GM21381 (cell line): Measurements from ENCODE around the gene CMTM4.

Experiments
- ATAC-seq: cut with Tn5 transposase; IDR thresholded peaks from one replicate; pipeline ENCODE4 v1.9.1; 2021; ENCODE audit warnings: mild to moderate bottlenecking, moderate library complexity; ENCODE audit not compliant: unreplicated experiment

Gene CMTM4

DNA sequence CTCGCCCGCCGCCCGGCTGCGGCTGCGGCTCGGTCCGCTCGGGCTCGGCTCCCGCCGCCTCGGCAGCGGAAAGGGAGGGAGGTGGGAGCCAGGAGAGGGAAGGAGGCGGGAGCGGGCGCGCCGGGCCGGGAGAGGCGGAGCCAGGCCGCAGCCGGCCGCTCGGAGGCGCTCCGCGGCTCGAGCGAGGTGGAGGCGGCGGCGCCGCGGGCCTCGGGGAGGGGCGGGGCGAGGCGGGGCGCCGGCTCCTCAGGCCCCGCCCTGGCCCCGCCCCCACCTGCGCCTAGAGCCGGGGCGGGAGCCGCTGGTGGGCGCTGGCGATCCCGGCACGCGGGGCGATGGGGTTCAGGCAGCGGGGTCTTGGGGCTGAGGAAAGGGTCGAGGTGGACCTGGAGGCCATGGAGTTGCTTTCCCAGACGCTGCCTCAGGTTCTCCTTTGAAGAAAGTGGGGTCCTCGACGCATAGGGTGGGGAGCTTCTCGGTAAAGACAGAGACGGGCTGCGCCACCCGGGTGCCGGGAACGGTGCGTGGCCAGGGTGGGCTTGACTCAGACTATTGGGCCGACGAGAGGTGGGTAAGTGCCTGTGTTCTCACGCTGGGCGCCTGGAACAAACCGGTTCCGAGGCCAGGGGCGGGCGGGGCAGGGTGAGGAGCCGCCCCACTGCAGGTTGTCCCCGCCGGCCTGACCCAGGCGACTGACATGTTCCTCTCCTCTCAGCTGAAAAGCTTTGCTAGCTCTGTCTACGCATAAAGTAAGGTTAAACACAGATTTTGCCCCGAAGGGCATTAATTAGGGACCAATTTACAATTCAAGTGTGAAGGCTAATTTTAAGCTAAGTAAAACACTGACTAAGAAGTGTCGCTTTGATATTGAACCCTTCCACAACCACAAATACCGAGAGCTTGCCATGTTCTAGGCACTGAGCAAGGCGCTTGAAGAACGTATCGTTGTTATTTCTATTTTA, at the start of gene CMTM4:
Gene CMTM4, minus strand, starts transcription at position 75 of the 962 bp plus-strand sequence. CDS start 218 bp downstream, outside the sequence.
- peak; percentile 83 for ATAC-seq

DNA sequence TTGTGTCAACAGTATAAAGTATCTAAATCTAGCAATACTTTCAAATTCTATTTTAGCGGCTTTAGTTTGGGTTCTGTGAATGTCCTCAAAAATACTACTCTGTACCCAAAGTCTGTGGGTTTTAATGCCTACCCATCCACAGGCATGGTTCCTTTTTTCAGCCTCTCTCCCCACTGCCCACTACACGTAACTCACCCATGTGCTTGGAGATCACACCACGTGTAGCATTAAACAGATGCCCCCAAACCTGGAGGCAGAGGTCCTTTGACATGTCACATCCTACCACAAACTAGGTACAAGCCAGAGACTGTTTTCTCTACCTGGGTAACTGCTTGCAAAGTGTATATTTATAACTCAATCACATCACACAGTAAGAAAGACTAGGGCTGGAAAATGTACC, 49.5 kb upstream of the CMTM4 start:
- ATAC-seq: no peak

DNA sequence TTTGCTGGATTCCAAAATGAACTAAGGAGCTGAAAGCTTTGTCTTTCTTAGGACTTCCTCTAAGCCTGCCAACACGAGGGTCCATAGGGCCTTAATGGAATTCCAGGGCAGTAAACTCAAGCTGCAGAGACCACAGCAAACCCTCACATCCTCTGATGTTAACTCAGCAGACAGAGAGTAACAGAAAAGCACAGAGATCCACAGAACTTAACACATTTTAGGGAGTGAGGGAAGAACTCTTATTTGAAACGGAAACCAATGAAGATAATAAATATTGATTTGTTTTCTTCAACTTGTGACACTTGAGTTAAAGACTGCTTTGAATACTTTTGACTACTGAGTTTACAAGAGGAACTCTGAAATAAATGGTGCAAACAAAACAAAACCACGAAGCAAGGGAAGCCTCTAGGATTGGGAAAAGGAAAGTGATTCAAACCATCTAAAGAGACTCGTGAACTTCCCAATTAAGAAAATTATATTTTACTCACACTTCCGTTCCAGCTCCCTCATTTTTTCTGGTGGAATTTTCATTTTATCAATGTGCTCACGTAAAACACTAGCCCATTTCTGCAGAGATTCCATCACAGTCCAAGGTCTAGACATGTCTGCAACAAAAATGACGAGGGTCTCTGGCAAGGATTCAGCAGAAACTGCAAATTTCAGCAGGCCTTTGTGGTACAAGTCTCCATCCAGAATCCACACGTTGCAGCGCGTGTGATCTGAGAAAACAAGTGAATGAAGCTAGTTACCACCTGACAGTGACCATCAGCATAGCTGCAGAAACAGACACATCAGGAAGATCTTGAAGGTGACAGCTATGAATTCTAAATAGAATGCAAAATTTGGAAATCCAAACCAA, 45.6 kb upstream of the CMTM4 start:
- ATAC-seq: no peak

DNA sequence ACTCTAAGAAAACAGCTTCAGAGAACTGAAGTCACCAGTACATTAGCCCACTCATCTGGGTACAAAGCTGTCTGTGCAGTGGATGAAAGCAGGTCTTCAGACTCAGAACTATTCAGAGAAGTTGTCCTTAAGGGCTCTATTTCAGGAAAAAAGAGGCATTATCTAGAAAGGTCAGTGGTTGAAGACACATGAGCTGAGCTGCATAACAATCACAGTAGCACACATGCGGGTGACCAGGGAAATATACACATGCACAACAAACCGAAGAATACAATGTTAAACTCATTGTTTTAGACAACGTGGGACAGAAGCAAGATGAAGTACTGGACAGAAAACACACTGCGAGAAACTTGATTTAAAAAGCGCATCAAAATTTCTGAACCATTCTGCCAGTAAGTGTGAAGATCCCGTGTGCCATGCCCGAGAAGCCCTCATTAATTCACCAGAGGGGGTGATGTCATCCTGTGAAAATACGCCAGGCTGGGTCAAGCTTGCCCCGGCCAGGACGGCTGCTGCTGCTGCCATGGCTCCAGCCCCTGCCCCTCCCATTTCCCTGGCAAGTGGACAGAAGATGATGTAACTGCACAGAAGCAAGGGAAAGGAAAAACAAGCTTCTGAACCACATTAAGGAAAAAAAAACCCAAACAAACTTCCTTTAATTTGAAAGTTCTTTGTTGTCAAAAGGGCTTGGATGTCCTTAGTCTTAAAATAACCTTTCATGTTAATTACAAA, 44.8 kb upstream of the CMTM4 start:
- ATAC-seq: no peak

DNA sequence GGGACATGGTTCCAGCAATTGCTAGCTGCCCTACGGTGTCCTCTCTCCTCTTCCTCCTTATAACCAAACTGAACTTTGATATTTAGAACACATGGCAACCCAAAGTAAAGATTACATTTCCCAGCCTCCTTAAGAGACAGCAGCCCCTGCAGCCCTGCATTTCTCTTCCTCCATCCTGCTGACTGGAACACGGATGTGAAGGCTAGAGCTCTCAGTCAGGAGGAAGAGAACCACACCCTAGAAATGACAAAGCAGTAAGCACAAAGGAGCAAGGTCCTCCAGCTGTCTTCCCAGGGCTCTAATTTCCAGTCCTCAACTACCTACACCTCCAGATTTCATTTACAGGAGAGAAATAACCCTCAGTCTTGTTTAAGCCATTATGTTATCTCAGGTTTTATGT, 44.0 kb upstream of the CMTM4 start:
- ATAC-seq: no peak

DNA sequence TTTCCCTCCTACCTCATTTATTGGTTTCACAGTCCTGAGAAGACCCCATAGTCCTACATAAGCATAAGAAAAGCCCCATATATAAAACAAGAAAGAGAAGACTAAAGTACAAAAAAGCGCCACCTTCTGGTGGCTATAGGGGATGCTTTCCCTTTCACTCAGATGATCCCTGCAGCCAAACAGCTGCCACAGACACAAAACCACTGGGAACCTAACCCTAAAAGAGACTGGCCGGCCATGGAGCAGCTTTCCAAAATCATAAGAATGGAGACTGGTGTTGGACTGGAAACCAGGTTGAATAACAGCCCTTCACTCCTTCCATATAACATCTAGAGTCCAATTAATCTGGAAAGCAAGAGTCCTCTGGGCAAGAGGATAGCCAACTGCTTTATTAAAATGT, 43.5 kb upstream of the CMTM4 start:
- ATAC-seq: no peak

DNA sequence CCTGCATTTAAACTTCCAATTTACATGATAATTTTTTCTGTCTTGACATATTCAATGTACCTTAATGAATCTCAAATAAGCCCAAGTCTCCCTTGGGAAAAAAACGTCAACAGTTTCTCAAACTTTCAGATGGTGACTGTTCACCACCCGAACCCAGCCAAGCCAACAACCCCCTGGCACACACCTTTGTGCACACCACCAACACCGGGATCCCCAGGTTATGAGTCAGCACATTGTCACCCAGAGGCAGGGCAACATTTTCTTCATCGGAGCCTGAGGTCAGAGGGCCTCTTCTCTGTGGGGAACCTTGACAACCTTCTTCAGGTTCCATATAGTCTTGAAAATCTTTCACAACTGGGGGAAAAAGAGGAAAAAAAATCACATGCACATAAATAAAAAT, 39.3 kb upstream of the CMTM4 start:
- no peak for ATAC-seq

DNA sequence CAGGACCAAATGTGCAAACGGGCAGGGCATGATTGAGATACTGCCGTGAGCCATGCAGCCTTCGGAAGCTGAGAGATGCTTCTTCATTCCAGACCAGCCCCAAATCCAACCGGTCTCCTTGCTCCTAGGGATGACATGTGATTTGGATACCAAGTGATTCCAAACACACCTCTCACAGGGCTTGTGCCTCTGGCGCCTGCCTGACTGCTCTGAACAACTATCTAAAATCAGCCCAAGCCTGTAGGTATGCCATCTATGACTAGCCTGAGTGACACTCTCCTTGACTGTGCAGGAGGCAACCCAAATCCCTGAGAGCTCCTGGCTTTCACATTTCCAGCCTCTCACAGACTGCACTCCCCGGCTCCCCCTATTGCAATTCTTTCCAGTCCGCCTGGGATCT, 34.6 kb upstream of the CMTM4 start:
- no peak for ATAC-seq

DNA sequence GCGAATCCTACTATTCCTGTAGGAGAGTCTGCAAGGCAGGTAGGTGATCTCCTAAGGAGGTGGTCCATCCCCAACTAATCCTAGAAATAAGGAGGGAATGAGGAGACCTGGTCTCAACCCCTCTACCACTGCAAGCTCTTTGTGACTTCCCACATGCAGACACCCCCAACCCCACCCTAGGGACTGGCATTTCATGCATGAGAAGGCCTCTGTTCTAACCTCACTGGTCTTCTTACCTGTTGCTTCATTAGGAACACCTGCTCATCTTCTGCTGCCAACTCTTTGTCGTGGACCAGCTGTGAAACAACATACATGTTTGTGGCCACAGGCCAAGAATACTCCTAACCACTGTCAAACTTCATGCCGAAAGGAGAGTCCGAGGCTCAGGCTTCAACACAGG, 32.3 kb upstream of the CMTM4 start:
- ATAC-seq: no peak

DNA sequence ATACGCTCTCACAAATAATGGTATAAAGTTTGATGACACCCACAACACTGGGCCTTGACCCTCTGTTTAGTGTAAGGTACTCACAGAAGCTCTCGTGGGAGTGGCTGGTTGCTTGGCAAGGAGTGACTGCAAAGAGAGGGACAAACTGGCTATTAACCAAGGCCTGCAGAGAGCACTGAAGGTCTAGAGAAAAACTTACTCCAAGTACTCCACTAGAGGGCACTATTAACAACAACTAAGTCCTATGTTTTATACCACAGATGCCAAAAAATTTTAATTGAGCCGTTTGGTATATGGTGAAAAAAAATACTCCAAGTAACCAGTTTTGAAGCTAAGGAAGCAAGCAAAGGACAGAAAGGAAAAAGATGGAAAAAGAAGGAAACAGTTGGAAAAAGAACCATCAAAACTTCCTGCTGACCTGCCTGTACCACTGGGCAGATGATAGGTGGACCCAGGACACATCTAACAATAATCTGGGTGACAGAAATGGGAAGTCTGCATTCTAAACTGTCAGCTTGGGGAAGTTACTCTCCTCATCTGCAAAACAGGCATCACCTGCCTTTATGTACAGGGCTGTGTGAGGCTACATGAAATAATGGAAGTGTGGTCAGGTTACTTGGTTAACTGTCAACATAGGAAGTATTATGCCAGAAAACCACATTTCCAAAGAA, 31.7 kb upstream of the CMTM4 start:
- ATAC-seq: no peak

DNA sequence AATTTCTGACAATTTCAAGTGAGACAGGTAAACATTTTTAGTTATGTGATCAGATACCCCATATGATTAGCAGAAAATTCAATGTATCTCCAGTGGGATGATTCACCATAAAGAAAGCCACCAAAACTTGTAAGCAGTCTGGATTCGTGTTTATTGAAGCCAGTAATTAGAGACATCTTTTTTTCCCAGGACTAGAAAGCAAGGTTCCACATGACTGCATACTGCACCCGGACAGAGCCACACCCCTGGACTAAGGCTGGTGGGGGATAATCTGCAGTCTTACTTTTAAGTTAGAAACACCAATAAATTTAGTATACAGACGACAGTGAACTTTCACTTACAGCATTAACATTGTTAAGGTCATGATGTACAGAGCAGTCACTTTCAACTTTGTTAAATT, 24.2 kb upstream of the CMTM4 start:
- ATAC-seq: no peak

DNA sequence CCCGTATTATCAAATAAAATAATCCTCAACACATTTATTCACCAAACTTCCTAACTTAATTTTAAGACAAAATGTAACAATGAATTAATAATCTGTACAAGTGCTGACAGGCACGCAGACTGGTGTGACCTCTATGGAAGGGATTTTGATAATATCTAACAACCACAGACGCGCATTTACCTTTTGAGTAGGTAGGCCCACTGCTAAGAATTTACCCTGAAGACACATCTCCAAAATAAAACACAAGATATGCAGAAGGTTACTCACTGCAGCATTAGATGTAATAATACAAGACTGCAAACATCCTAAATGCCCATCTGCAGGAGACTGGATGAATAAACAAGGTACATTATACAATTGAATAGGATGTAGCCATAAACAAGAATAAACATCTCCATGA, 22.7 kb upstream of the CMTM4 start:
- no peak for ATAC-seq

DNA sequence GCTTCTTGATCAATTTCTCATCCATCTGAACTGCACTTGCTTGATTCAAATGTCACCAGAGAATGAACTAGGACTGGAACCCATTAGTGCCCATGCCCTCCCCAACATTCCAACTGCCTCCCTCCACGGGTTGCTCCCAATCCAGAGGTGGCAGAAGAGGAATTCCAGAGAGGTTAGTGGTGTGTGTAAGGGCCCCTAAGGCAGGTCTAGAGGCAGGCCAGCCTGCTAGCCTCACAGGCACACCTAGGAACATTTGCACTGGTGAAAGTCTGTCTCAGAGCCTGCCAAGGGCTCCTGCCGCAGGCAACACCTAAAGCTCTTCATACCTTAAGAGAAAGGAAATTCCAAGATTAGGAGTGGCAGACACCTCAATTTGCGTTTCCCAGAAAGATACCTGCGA, 21.2 kb upstream of the CMTM4 start:
- no peak for ATAC-seq

DNA sequence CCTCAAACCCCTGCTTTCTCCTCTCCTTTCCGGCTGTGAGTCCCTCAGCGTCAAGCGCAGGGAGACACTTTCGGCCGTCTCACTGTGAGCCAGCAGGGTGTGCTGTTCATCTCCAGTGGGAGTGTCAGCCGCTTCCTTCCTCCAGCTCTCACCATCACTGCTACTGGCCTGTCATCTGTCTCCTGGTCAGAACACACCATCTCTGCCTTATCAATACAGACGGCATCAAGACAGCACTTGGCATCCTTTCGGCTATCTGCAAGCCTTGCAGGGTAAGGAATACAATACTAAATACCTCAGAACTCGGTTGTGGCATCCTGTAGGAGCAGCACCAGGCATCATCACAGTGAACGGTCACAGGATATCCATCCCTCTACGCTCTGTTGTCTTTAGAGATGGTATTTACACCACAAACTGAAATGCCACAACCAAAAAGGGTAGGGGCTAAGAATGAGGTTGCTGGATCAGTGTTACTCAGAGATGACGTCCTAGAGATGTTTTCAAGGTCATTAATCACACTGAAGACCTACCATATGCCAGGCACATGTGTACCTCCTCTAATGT, 20.7 kb upstream of the CMTM4 start:
- no peak for ATAC-seq

DNA sequence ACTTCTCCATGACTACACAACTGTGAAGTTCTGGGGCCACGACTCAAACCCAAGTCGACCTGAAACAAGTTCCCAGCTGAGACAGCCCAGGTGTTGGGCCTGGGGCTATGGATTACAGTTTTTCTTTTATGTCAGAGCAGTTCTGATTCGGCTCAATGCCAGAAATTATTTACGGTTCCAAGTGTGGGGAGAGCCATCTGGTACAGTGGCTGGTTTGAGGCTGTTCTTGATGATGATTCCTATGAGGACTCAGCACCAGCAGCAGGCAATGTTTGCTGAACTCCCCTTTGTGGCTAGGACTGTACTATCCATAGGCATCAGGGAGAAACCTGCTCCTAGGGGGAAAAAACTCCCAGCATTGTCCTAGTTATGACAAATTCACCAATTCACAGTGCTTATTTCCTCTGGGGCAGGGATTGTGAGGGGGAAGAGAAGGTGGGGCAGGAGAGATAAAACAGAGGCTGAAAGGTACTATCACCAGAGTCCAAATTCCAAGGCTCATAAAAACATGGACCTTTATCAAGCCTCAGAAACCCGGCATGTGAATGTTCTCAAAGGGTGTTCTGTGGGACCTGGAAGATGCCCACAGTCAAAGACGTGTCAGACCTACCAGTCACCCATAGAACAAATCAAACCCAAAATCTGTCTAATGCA, 18.2 kb upstream of the CMTM4 start:
- ATAC-seq: no peak

DNA sequence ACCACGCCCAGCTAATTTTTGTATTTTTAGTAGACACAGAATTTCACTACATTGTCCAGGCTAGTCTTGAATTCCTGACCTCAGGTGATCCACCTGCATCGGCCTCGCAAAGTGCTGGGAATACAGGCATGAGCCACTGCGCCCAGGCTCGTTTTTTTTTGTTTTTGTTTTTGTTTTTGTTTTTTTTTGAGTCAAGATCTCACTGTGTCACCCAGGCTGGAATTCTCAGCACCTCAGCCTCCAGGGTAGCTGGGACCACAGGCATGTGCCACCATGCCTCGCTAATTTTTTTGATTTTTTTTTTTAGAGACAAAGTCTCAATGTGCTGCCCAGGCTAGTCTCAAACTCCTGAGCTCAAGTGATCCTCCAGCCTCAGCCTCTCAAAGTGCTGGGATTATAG, 17.5 kb upstream of the CMTM4 start:
- ATAC-seq: no peak

DNA sequence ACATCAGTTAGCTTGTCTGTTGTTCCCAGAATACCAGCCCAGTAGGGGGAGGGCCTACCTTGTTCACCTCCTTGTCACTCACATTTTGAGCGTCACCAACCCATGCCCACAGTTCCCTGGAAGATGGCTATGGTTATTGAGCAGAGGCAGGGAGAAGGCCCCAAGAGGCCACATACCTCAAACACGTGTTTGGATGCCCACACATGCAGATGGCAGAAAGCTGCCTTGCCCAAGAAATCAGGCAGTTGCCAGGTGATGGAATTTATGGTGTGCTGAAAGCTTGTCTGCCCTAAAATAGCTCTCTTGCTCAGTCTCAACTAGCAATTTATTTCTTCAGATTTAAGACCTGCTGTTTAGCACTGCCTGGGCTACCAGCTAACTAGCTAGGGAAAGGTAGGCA, 16.5 kb upstream of the CMTM4 start:
- ATAC-seq: no peak

DNA sequence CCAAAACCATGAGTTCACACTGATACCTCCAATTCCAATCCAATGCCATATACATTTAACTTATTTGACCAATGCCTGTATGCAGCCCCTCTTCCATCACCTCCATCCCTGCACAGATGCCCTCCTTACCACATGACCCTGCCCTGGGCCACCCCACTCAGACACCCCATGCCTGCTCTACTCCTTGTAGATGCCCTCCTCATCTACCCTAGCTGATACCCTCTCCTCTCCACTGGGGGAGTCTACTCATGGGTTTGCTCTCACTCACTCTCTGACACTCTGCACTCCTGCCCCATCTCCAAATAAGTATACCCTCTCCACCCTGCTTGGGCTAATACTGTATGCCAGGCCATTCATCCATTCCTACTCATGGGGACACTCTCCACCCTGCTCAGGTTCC, 16.0 kb upstream of the CMTM4 start:
- ATAC-seq: no peak

DNA sequence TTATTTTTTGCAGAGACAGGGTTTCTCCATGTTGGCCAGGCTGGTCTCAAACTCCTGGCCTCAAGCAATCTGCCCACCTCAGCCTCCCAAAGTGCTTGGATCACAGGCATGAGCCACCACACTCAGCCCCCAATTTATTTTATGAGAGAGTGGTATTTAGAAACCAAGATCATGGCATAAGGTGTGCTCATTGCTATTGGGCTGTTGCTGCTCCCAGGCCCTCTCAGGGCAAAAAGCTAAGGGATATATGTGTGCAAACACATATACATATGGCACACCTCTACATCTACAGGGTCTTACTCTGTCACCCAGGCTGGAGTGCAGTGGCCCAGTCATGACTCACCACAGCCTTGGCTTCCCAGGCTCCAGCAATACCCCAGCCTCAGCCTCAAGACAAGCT, 15.0 kb upstream of the CMTM4 start:
- ATAC-seq: no peak

DNA sequence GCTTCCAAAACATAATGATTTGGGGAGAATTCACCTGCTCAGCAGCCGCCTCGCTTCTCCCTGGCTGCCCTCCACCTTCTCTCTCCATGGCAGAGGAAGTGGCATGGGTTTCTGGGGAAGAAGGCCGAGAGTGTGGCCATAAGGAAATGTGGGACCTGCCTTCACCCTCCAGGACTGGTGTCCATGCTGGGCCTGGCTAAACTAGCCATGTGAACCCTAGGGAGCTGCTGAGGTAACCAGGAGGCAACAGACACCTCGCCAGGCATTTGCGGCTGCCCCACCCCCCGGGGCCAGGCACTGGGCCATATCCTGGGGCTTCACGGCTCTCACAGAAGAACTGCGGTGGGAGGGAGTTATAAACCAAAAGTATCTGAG, 9.9 kb upstream of the CMTM4 start:
- no peak for ATAC-seq
